Retinal pigment epithelial cell (primary cell): Measurements from ENCODE around the gene NTN1.

Experiments
- DNase-seq: peaks from one replicate; pipeline ENCODE4 v3.0.0-alpha.2; 2010; ENCODE audit warnings: low read depth
- H3K4me3 ChIP-seq: 2 replicates; pipeline ENCODE4 v1.5.1; 2011; ENCODE audit warnings: mild to moderate bottlenecking, low read length, control low read depth, moderate library complexity
- CTCF ChIP-seq: conservative IDR thresholded peaks from 2 replicates; pipeline ENCODE4 v1.5.1; 2011; ENCODE audit warnings: low read depth, low read length, control low read depth, inconsistent platforms

Gene NTN1

GRCh38 chr17:9225305-9226101, 204.2 kb downstream of the NTN1 start:
- H3K4me3 ChIP-seq = no peak overlapping the region
- peak; percentile 23 for TF ChIP-seq CTCF
- no peak for DNase-seq

- no peak overlapping the region for H3K4me3 ChIP-seq
- no peak for TF ChIP-seq CTCF
- DNase-seq = no peak
Observed at GRCh38 chr17:9226130-9226793, 205.0 kb downstream of the NTN1 start.

GRCh38 chr17:9226794-9227135, 205.5 kb downstream of the NTN1 start:
- DNase-seq = no peak
- no peak overlapping the region for H3K4me3 ChIP-seq
- TF ChIP-seq CTCF = no peak

GRCh38 chr17:9227819-9228407, 206.6 kb downstream of the NTN1 start:
- no peak for DNase-seq
- TF ChIP-seq CTCF = no peak
- H3K4me3 ChIP-seq = no peak overlapping the region

- no peak for TF ChIP-seq CTCF
- no peak overlapping the region for H3K4me3 ChIP-seq
- no peak for DNase-seq
Observed at GRCh38 chr17:9228408-9229159, 207.3 kb downstream of the NTN1 start.

- H3K4me3 ChIP-seq = no peak overlapping the region
- DNase-seq = no peak
- no peak for TF ChIP-seq CTCF
Observed at GRCh38 chr17:9229160-9229825, 208.0 kb downstream of the NTN1 start.
